ENCODE measurements around the gene CHRNE.
"Not testable (repeated sequence)": the region's sequence is repeated elsewhere in the genome, so short reads cannot be mapped to it uniquely, and the experiment has no call there.

The CHRNE gene

GRCh38 chr17:4858068-4858881 lies 44.6 kb downstream of the CHRNE start:
- peak; percentile 58 for DNase-seq
- H3K27me3 ChIP-seq (ENCODE audit: insufficient read depth, low read depth, severe bottlenecking), result no peaks in the 10 kb centered on the region
- H3K4me3 ChIP-seq (ENCODE audit: low read depth, low read length), result no peak overlapping the region
- no peaks in the 10 kb centered on the region for H3K9me3 ChIP-seq (ENCODE audit: severe bottlenecking)
- TF ChIP-seq CTCF (IDR thresholded peaks at IDR 0.05; ENCODE audit: low read depth, low read length), result no peak
- peak overlapping the region; percentile 69 for H3K27ac ChIP-seq
- peaks cover 63% of the 10 kb centered on the region for H3K36me3 ChIP-seq

GRCh38 chr17:4857347-4857746 lies 45.6 kb downstream of the CHRNE start:
- H3K4me3 ChIP-seq (ENCODE audit: low read depth, low read length); DNase-seq; H3K27me3 ChIP-seq (ENCODE audit: insufficient read depth, low read depth, severe bottlenecking); H3K9me3 ChIP-seq (ENCODE audit: severe bottlenecking): not testable (repeated sequence)
- Histone ChIP-seq H3K27ac (peak overlapping the region; percentile 69), H3K36me3 (peaks cover 57% of the 10 kb centered on the region)

GRCh38 chr17:4856937-4857314 lies 46.0 kb downstream of the CHRNE start:
- TF ChIP-seq CTCF (IDR thresholded peaks at IDR 0.05; ENCODE audit: low read depth, low read length), result no peak
- no peak overlapping the region for H3K4me3 ChIP-seq (ENCODE audit: low read depth, low read length)
- H3K9me3 ChIP-seq (ENCODE audit: severe bottlenecking), result no peaks in the 10 kb centered on the region
- no peaks in the 10 kb centered on the region for H3K27me3 ChIP-seq (ENCODE audit: insufficient read depth, low read depth, severe bottlenecking)
- H3K27ac ChIP-seq, result peak overlapping the region; percentile 3
- H3K36me3 ChIP-seq, result peaks cover 59% of the 10 kb centered on the region
- DNase-seq, result no peak

GRCh38 chr17:4856271-4856936 lies 46.5 kb downstream of the CHRNE start:
- Histone ChIP-seq H3K36me3 (peaks cover 57% of the 10 kb centered on the region), H3K27me3 (ENCODE audit: insufficient read depth, low read depth, severe bottlenecking) (no peaks in the 10 kb centered on the region), H3K27ac (peak overlapping the region; percentile 3; the same call in 1 of the 2 replicates), H3K9me3 (ENCODE audit: severe bottlenecking) (no peaks in the 10 kb centered on the region), H3K4me3 (ENCODE audit: low read depth, low read length) (no peak overlapping the region)
- TF ChIP-seq CTCF (IDR thresholded peaks at IDR 0.05; ENCODE audit: low read depth, low read length), result no peak
- no peak for DNase-seq

- TF ChIP-seq CTCF (IDR thresholded peaks at IDR 0.05; ENCODE audit: low read depth, low read length), result 0 out of 2 replicates have a peak, but pooled peaks have one; percentile 2
- Histone ChIP-seq H3K27ac (peak overlapping the region; percentile 86), H3K36me3 (peaks cover 50% of the 10 kb centered on the region), H3K27me3 (ENCODE audit: insufficient read depth, low read depth, severe bottlenecking) (no peaks in the 10 kb centered on the region), H3K9me3 (ENCODE audit: severe bottlenecking) (no peaks in the 10 kb centered on the region), H3K4me3 (ENCODE audit: low read depth, low read length) (no peak overlapping the region)
- peak; percentile 89 for DNase-seq
Measured at GRCh38 chr17:4854111-4854681, 48.7 kb downstream of the CHRNE start.

GRCh38 chr17:4853208-4853671 lies 49.7 kb downstream of the CHRNE start:
- H3K27me3 ChIP-seq (ENCODE audit: insufficient read depth, low read depth, severe bottlenecking), result no peaks in the 10 kb centered on the region
- no peaks in the 10 kb centered on the region for H3K9me3 ChIP-seq (ENCODE audit: severe bottlenecking)
- H3K27ac ChIP-seq, result peak overlapping the region; percentile 86
- TF ChIP-seq CTCF (IDR thresholded peaks at IDR 0.05; ENCODE audit: low read depth, low read length), result no peak
- no peak for DNase-seq
- no peak overlapping the region for H3K4me3 ChIP-seq (ENCODE audit: low read depth, low read length)
- H3K36me3 ChIP-seq, result peaks cover 50% of the 10 kb centered on the region
